ENCODE results near the gene FAM83E. TPM values are rescaled to one million over a fixed set of nuclear protein-coding genes. Genes with fewer than 3 reads are reported as not detected.

The FAM83E gene
- total and polyA plus RNA-seq, 2 experiments from 2014 or later: 1.0 to 2.3 TPM

- no peak for TF ChIP-seq EZH2phosphoT487 (IDR thresholded peaks at IDR 0.05; ENCODE audit: unreplicated experiment)
- TF ChIP-seq STAT1 (IDR thresholded peaks at IDR 0.05; ENCODE audit: unreplicated experiment): no peak
- no peak for TF ChIP-seq JUNB (IDR thresholded peaks at IDR 0.05; ENCODE audit: unreplicated experiment)
- TF ChIP-seq NANOG (IDR thresholded peaks at IDR 0.05; ENCODE audit: borderline replicate concordance): no peak
- TF ChIP-seq CREB1 (CRISPR knock-in tag; IDR thresholded peaks at IDR 0.05; ENCODE audit: low read depth): no peak
- TF ChIP-seq ETS1 (IDR thresholded peaks at IDR 0.05): no peak
- no peak for TF ChIP-seq ZNF114 (CRISPR knock-in tag; IDR thresholded peaks at IDR 0.05)
These were observed 39.6 kb upstream of the FAM83E start (continued) for GRCh38 chr19:48654299-48655059.

GRCh38 chr19:48651683-48652048, 36.8 kb upstream of the FAM83E start:
- no peak overlapping the region for H3K4me3 ChIP-seq
- 0 out of 2 replicates have a peak, but pooled peaks cover 2% of the 10 kb centered on the region for H3F3A ChIP-seq (replicated peaks; ENCODE audit: low read depth)
- peak overlapping the region; percentile 52; the same call in 1 of the 2 replicates for H2AFZ ChIP-seq
- Mint-ChIP-seq H3K27me3 (ENCODE audit: insufficient read depth, low read depth, poor library complexity) (peaks cover 9% of the 10 kb centered on the region), H3K4me1 (peaks cover 11% of the 10 kb centered on the region), H3K9me3 (peaks cover 3% of the 10 kb centered on the region; the same call in 1 of the 3 replicates), H3K36me3 (ENCODE audit: low read depth) (no peaks in the 10 kb centered on the region; the same call in 1 of the 3 replicates), H3K4me3 (no peak overlapping the region), H3K27ac (no peak overlapping the region)
- ATAC-seq: no peak
- H3K36me3 ChIP-seq (ENCODE audit: insufficient read depth): no peaks in the 10 kb centered on the region
- no peaks in the 10 kb centered on the region for H4K20me1 ChIP-seq (replicated peaks; ENCODE audit: insufficient read depth)
- H3K27ac ChIP-seq (ENCODE audit: low read depth): no peak overlapping the region
- H3K79me2 ChIP-seq (replicated peaks; ENCODE audit: insufficient read depth): no peaks in the 10 kb centered on the region
- H3K4me2 ChIP-seq: no peak overlapping the region
- no peak for DNase-seq (ENCODE audit: low spot score)
- H3K9me2 ChIP-seq (ENCODE audit: insufficient read depth): no peaks in the 10 kb centered on the region
- no peaks in the 10 kb centered on the region for H3K27me3 ChIP-seq (ENCODE audit: insufficient read depth)
- no peaks in the 10 kb centered on the region for H3K4me1 ChIP-seq (ENCODE audit: insufficient read depth)
- TF ChIP-seq POLR2AphosphoS5 (IDR thresholded peaks at IDR 0.05; ENCODE audit: low read depth) (no peak), ZNF462 (CRISPR knock-in tag; IDR thresholded peaks at IDR 0.05) (no peak), EZH2phosphoT487 (IDR thresholded peaks at IDR 0.05; ENCODE audit: unreplicated experiment) (no peak), JUNB (IDR thresholded peaks at IDR 0.05; ENCODE audit: unreplicated experiment) (no peak), ZNF114 (CRISPR knock-in tag; IDR thresholded peaks at IDR 0.05) (no peak), ZNF331 (CRISPR knock-in tag; IDR thresholded peaks at IDR 0.05; ENCODE audit: low read depth) (no peak), STAT1 (IDR thresholded peaks at IDR 0.05; ENCODE audit: unreplicated experiment) (no peak), REST (IDR thresholded peaks at IDR 0.05; ENCODE audit: unreplicated experiment) (no peak), ETS1 (IDR thresholded peaks at IDR 0.05) (no peak)
